Measurements from ENCODE around the gene ALDH1A3. TPM values are rescaled to one million over a fixed set of nuclear protein-coding genes. Genes with fewer than 3 reads are reported as not detected.

Gene ALDH1A3
- polyA plus RNA-seq, 1 experiment, result 1.1 TPM

GRCh38 chr15:100944986-100945385, 65.4 kb downstream of the ALDH1A3 start:
- ChIA-PET CTCF (interaction anchor here (0.7 to 4.5 kb wide), 8 partner anchors 20 to 320 kb away, joined by 3 to 22 read pairs (median 4); no protein-coding TSS in a partner anchor), POLR2A (no interaction called here)
- Histone ChIP-seq H3K36me3 (ENCODE audit: control insufficient read depth, insufficient read depth, low read length) (no peaks in the 10 kb centered on the region), H3K27me3 (ENCODE audit: control insufficient read depth, insufficient read depth, low read length) (no peaks in the 10 kb centered on the region), H3K4me3 (ENCODE audit: low read depth, low read length) (no peak overlapping the region)
- TF ChIP-seq CTCF (IDR thresholded peaks at IDR 0.05; ENCODE audit: insufficient read depth, low read depth, low read length), result no peak
- no peak for DNase-seq (ENCODE audit: low read depth)

- CTCF ChIA-PET, result interaction anchor here (0.6 to 1.3 kb wide), 3 partner anchors 30 to 68 kb away, joined by 3 read pairs; no protein-coding TSS in a partner anchor
- no peak for TF ChIP-seq CTCF (IDR thresholded peaks at IDR 0.05; ENCODE audit: insufficient read depth, low read depth, low read length)
- POLR2A ChIA-PET, result no interaction called here
- no peak for DNase-seq (ENCODE audit: low read depth)
- Histone ChIP-seq H3K4me3 (ENCODE audit: low read depth, low read length) (no peak overlapping the region), H3K36me3 (ENCODE audit: control insufficient read depth, insufficient read depth, low read length) (no peaks in the 10 kb centered on the region), H3K27me3 (ENCODE audit: control insufficient read depth, insufficient read depth, low read length) (no peaks in the 10 kb centered on the region)
Measured at GRCh38 chr15:100947760-100948429, 68.3 kb downstream of the ALDH1A3 start.

GRCh38 chr15:100948430-100948762, 68.8 kb downstream of the ALDH1A3 start:
- POLR2A ChIA-PET, result no interaction called here
- Histone ChIP-seq H3K36me3 (ENCODE audit: control insufficient read depth, insufficient read depth, low read length) (no peaks in the 10 kb centered on the region), H3K4me3 (ENCODE audit: low read depth, low read length) (no peak overlapping the region), H3K27me3 (ENCODE audit: control insufficient read depth, insufficient read depth, low read length) (no peaks in the 10 kb centered on the region)
- TF ChIP-seq CTCF (IDR thresholded peaks at IDR 0.05; ENCODE audit: insufficient read depth, low read depth, low read length), result no peak
- no peak for DNase-seq (ENCODE audit: low read depth)
- CTCF ChIA-PET, result interaction anchor here (1.3 kb wide), 1 partner anchor 59 kb away, joined by 3 read pairs; no protein-coding TSS in a partner anchor

GRCh38 chr15:100949691-100950090, 70.1 kb downstream of the ALDH1A3 start:
- Histone ChIP-seq H3K27me3 (ENCODE audit: control insufficient read depth, insufficient read depth, low read length) (no peaks in the 10 kb centered on the region), H3K4me3 (ENCODE audit: low read depth, low read length) (no peak overlapping the region), H3K36me3 (ENCODE audit: control insufficient read depth, insufficient read depth, low read length) (no peaks in the 10 kb centered on the region)
- ChIA-PET CTCF (no interaction called here), POLR2A (no interaction called here)
- no peak for DNase-seq (ENCODE audit: low read depth)
- no peak for TF ChIP-seq CTCF (IDR thresholded peaks at IDR 0.05; ENCODE audit: insufficient read depth, low read depth, low read length)

- ChIA-PET CTCF (no interaction called here), POLR2A (no interaction called here)
- no peaks in the 10 kb centered on the region for H3K27me3 ChIP-seq (ENCODE audit: control insufficient read depth, insufficient read depth, low read length)
- DNase-seq (ENCODE audit: low read depth), result no peak
- H3K36me3 ChIP-seq (ENCODE audit: control insufficient read depth, insufficient read depth, low read length), result no peaks in the 10 kb centered on the region
- H3K4me3 ChIP-seq (ENCODE audit: low read depth, low read length), result no peak overlapping the region
- no peak for TF ChIP-seq CTCF (IDR thresholded peaks at IDR 0.05; ENCODE audit: insufficient read depth, low read depth, low read length)
Measured at GRCh38 chr15:100951965-100952364, 72.3 kb downstream of the ALDH1A3 start.

All from BJ (cell line).